Measurements from ENCODE around the gene RTN4R. TPM values are rescaled to one million over a fixed set of nuclear protein-coding genes. Genes with fewer than 3 reads are reported as not detected.

The RTN4R gene
- total and polyA plus RNA-seq, 9 of the 15 experiments (the other 6 are each of a cell fraction or from before 2014, with no cell fraction given) = 0.04 to 2.8 (median 1.4) TPM; not detected in 3

DNA sequence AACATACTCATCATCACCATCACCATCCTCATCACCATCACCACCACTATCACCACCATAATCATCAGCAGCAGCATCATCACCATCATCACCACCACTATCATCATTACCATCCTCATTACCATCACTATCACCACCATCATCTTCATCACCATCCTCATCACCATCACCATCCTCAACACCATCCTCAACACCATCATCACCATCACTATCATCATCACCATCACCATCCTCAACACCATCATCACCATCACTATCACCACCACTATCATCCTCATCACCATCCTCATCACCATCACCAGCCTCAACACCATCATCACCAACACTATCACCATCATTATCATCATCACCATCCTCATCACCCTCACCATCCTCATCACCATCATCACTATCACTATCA, 16.6 kb downstream of the RTN4R start (continued):
- TF ChIP-seq, protein P1, sequence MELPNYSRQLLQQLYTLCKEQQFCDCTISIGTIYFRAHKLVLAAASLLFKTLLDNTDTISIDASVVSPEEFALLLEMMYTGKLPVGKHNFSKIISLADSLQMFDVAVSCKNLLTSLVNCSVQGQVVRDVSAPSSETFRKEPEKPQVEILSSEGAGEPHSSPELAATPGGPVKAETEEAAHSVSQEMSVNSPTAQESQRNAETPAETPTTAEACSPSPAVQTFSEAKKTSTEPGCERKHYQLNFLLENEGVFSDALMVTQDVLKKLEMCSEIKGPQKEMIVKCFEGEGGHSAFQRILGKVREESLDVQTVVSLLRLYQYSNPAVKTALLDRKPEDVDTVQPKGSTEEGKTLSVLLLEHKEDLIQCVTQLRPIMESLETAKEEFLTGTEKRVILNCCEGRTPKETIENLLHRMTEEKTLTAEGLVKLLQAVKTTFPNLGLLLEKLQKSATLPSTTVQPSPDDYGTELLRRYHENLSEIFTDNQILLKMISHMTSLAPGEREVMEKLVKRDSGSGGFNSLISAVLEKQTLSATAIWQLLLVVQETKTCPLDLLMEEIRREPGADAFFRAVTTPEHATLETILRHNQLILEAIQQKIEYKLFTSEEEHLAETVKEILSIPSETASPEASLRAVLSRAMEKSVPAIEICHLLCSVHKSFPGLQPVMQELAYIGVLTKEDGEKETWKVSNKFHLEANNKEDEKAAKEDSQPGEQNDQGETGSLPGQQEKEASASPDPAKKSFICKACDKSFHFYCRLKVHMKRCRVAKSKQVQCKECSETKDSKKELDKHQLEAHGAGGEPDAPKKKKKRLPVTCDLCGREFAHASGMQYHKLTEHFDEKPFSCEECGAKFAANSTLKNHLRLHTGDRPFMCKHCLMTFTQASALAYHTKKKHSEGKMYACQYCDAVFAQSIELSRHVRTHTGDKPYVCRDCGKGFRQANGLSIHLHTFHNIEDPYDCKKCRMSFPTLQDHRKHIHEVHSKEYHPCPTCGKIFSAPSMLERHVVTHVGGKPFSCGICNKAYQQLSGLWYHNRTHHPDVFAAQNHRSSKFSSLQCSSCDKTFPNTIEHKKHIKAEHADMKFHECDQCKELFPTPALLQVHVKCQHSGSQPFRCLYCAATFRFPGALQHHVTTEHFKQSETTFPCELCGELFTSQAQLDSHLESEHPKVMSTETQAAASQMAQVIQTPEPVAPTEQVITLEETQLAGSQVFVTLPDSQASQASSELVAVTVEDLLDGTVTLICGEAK (IDR thresholded peaks at IDR 0.05) = no peak
- TF ChIP-seq, protein P1 (CRISPR knock-in tag; IDR thresholded peaks at IDR 0.05) = no peak; the same call in 1 of the 2 replicates
- TF ChIP-seq FOXM1 (IDR thresholded peaks at IDR 0.05; ENCODE audit: low read depth) = no peak
- no peak for TF ChIP-seq FOXM1 (CRISPR knock-in tag; IDR thresholded peaks at IDR 0.05; ENCODE audit: low read depth)
- no peak for TF ChIP-seq KDM2B (CRISPR knock-in tag; IDR thresholded peaks at IDR 0.05)
- peak; percentile 88 for TF ChIP-seq EHMT2 (IDR thresholded peaks at IDR 0.05)
- peak; percentile 80; the same call in 1 of the 2 replicates for TF ChIP-seq HDGF (IDR thresholded peaks at IDR 0.05)
- no peak for TF ChIP-seq RBM22 (IDR thresholded peaks at IDR 0.05; ENCODE audit: low read depth, low read length, poor library complexity, severe bottlenecking)
- TF ChIP-seq, protein P2, sequence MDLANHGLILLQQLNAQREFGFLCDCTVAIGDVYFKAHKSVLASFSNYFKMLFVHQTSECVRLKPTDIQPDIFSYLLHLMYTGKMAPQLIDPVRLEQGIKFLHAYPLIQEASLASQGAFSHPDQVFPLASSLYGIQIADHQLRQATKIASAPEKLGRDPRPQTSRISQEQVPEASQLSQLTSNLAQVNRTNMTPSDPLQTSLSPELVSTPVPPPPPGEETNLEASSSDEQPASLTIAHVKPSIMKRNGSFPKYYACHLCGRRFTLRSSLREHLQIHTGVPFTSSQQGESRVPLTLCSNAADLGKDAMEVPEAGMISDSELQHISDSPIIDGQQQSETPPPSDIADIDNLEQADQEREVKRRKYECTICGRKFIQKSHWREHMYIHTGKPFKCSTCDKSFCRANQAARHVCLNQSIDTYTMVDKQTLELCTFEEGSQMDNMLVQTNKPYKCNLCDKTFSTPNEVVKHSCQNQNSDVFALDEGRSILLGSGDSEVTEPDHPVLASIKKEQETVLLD (IDR thresholded peaks at IDR 0.05) = peak; percentile 55

All from K562 (cell line).